ENCODE measurements around the gene OPN1MW.
"Not testable (repeated sequence)": the region's sequence is repeated elsewhere in the genome, so short reads cannot be mapped to it uniquely, and the experiment has no call there.

- not testable (repeated sequence) for TF ChIP-seq YY1 (IDR thresholded peaks at IDR 0.05; ENCODE audit: insufficient read depth, insufficient read length); SUZ12 (IDR thresholded peaks at IDR 0.05; ENCODE audit: extremely low read depth, insufficient read depth, insufficient read length); ZNF274 (IDR thresholded peaks at IDR 0.05; ENCODE audit: low read depth, low read length)
Measured at GRCh38 chrX:154239982-154240503, 57.6 kb downstream of the OPN1MW start.

All from NT2/D1 (cell line).